ENCODE data around the gene PROK1.

DNA sequence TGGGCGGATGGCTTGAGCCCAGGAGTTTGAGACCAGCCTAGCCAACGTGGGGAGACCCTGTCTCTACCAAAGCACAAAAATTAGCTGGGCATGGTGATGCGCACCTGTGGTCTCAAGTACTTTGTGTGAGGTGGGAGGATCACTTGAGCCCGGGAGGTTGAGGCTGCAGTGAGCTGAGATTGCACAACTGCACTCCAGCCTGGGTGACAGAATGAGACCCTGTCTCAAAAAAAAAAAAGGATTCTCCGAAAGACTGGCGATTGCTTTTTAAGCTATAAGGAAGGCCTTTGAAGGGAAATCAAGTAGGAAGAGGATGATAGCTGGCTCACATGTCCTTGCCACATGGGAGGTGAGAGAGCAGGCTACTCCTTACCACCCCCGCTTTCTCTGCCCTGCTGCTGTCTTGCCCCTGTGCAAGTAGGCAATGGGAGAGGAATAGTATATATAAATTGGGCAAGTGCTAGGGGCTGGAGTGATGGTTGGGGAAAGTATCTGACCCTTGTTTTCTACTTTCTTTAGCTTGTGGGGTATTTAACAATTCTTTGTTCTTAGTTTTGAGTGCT, 39.7 kb upstream of the PROK1 start:
- TF ChIP-seq, protein P1, sequence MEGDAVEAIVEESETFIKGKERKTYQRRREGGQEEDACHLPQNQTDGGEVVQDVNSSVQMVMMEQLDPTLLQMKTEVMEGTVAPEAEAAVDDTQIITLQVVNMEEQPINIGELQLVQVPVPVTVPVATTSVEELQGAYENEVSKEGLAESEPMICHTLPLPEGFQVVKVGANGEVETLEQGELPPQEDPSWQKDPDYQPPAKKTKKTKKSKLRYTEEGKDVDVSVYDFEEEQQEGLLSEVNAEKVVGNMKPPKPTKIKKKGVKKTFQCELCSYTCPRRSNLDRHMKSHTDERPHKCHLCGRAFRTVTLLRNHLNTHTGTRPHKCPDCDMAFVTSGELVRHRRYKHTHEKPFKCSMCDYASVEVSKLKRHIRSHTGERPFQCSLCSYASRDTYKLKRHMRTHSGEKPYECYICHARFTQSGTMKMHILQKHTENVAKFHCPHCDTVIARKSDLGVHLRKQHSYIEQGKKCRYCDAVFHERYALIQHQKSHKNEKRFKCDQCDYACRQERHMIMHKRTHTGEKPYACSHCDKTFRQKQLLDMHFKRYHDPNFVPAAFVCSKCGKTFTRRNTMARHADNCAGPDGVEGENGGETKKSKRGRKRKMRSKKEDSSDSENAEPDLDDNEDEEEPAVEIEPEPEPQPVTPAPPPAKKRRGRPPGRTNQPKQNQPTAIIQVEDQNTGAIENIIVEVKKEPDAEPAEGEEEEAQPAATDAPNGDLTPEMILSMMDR (conservative IDR thresholded peaks at IDR 0.05; ENCODE audit: low read length), result no peak
- TF ChIP-seq EZH2phosphoT487 (IDR thresholded peaks at IDR 0.05; ENCODE audit: borderline replicate concordance, low read depth, low read length), result no peak

All from OCI-LY7 (cell line).